HuH-7.5 (cell line): ENCODE data around the gene MARCHF3.
A peak's percentile ranks its signal among the peaks of the same experiment; 100 is the strongest.
"Not testable (repeated sequence)": the region's sequence is repeated elsewhere in the genome, so short reads cannot be mapped to it uniquely, and the experiment has no call there.

Experiments used
- DNase-seq: peaks from one replicate; pipeline ENCODE4 v3.0.0; 2011; ENCODE audit warnings: low spot score

The MARCHF3 gene, protein sequence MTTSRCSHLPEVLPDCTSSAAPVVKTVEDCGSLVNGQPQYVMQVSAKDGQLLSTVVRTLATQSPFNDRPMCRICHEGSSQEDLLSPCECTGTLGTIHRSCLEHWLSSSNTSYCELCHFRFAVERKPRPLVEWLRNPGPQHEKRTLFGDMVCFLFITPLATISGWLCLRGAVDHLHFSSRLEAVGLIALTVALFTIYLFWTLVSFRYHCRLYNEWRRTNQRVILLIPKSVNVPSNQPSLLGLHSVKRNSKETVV

GRCh38 chr5:127030259-127031146, at the start of gene MARCHF3:
Gene MARCHF3 (minus strand): TSS chr5:127030558. CDS start chr5:126918171, 112,387 bp downstream.
- DNase-seq: peak; percentile 69

- no peak for DNase-seq
These were observed 49.7 kb upstream of the MARCHF3 start for GRCh38 chr5:127079994-127080491.

- DNase-seq: no peak
These were observed 47.0 kb upstream of the MARCHF3 start for GRCh38 chr5:127077366-127077765.

DNA sequence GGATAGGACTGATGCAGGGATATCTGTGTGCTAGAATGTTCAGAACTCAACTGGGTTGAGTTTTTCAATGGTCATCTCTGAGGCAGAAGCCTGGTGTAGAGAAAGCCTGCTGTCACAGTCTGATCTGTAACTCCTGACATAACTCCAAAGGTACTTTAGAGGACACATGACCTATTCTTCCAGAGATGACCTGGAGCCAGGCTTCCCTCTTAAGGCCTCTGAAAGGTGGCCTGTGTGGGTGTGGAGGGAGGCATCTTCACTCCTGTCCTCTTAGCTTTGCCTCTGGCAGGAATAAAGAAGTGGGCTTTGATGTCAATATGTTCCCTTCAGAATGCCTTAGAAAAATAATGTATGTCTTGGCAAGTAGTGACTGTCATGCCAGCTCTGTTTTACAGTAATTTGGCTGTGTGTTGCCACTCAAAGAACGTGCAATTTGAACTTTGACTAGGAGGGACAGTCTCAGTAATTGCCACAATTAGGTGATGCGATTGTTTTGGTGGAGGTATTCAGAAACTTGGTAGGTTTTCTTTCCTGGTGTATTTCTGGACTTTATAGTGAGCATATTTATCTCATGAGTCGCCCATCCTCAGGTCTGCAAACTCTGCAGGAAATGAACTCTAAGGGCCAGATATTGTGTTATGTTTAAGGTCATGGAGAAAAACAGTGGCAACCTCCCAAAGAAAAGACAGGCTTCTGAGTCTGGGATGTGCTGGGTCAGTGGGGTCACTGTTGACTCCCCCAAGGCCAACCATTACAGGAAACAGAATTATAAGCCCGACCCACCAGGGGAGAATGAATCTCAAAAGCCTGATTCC, 46.2 kb upstream of the MARCHF3 start:
- DNase-seq: no peak

GRCh38 chr5:127074466-127074865, 44.1 kb upstream of the MARCHF3 start:
- DNase-seq: no peak

DNA sequence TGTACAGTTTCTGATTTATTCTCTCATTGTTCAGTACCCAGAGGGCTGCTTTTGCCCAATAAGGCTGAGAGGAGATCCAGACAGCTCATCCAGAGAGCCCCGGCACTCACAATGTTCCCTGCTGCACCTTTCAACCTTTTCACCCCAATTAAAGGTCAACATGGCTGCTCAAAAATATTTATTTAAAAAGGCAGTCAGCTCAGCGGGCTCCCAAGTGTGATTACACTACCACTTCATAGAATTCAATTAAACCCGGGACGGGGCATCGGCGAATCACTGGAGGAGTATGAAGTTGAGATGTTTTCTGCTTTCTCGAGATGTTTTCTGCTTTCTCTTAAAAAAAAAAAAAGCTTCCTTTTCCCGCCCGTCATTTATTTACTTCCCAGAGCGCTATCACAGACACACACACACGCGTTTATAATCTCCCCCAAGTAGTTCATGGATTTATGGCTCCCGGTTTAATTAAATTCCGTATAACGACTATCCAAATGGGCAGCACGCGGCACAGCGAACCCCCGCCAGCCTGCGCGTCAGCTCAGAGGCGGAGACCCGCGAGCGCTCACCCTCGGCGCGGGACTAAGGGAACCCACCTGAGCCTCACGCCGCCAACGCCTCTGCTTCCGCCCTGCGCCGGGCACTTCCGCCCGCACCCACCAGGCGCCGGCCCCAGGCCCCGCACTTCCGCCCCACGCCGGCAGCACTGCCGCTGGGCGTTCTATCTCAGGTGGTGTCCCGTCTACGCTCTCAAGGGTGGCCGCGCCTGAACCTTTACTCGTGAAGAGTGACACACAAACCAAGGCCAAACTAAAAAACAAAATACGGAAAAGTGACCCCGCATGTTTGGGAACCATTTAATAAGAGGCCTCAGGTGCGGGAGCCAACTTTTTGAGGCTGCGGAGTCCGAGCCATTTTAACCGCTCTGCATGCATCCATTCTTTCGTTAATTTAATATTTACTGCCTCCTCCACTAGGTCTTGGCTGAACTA, 42.8 kb upstream of the MARCHF3 start, which contains the start of gene C5orf63:
Gene C5orf63, minus strand, starts transcription at position 642 of the 986 bp plus-strand sequence. CDS start 14,507 bp downstream, outside the sequence.
- peak; percentile 55 for DNase-seq

- no peak for DNase-seq
These were observed 39.9 kb upstream of the MARCHF3 start for GRCh38 chr5:127070243-127070642.

DNA sequence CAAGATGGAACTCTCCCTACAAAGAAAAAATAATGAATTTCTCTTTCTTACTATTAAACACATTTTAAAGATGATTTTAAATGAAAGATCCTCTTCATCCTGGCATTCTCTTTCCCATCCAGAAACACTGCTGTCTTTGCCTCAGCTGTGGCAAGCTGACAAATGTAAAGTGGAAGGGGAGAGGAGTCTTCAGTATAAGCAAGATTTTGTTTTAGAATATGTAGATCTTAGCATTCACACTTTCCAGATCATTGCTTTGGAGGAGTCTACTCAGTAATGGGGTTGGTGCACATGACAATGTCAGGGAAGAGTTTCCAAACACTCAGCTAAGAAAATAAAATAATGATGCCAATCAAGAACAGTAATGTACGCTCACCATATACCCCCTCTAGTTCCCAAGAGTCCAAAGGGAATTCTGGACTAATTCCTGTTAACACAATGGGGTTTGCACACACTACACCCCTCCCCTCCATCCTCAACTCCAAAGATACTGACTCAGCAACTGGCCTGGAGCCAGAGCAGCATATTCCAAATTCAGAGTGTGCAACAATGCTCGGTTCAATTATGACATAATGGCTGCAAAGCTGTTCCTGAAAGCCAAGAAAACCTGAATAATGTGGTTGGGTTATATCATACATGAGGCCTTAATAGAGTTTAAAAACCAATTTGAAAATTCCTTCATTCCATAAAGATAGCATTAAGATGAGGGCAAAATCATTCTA, 38.3 kb upstream of the MARCHF3 start:
- DNase-seq: no peak

DNA sequence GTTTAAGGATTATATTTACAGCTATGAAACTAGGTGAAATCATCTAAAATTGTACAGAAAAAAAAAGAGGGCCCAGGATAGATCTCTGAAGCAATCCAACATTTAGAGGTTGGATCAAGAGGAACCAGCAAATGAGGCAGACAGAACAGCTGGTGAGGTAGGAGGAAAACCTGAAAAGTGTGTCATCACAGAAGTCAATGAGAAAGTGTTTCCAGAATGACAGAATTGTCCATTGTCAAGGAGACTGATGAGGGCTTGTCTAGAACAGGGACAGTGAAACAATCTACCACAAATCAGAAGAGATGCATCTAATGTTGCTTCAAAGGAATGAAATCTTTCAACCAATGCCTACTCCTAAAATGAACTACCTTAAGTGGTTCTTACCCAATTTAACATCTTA, 36.4 kb upstream of the MARCHF3 start:
- no peak for DNase-seq

DNA sequence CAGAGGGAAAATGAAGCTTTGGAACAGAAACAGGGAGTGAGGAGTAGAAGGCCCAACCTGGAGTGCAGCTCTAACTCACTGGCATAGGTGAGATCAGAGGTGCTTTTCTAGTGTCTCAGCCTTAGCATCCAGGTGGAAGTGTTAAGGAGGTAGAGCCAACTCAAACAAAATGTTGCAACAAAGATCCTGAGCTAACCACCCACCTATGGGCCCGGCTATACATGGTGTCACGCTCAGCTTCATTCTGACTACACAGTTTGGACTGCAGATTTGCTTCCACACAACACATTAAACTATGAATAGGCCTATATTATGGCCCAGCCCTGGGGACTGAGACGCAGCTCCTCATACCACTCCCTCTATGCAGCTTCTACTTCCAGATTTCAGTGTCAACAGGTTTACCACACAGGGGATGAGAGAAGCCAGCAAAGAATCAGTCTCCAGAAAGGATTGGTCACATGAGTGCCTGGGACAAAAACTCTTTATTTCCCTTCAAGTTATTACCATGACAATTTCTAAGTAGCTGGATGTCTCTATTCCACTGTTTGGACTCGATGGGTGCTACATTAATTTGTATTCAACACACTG, 34.0 kb upstream of the MARCHF3 start:
- DNase-seq: no peak

DNA sequence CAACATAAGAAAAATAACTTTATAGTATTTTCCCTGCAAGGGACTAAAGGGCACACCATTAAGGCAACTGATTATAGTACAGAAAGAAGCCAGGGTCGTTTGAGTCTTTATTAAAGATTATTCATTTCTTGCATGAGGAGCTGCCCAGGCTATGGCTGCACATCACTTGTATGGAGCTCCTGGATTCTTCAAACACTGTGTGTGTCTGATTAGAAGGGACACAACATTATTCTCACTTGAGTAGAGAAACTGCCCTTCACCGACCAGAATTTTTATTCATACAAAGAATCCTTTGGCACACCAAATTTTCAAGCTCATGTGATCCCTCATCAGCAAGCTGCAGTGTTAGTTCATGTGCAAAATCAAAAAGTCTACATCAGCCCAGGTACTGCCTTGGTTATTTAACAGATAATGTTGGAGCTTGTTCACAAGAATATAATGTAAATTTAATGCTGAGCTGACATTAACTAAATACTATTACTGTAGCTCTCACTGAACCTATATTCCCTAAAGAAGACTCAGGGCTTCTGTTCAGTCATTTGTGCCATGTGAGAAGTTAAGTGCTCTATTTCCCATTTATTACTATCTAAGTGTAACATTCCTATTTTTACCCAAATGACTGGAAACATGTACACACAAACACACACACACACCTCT, 33.0 kb upstream of the MARCHF3 start:
- no peak for DNase-seq

DNA sequence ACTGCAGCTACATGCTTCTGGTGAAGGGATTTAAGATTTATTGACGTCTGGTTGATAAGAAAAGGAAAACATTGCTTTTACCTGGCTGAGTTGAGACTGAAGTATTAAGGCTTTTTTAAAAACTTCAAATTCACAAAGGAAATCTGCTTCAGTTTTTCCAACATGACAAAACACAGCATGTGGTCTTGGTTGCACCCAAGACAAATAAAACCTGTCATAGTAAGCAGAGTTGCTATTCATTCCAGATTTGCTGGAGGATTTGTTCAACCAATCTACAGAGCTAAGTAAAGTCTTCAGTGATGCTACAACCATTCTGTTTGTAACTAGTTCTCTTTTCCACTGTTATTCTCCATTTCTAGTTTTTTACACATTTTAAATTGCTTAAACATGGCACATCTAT, 31.6 kb upstream of the MARCHF3 start:
- DNase-seq: no peak

DNA sequence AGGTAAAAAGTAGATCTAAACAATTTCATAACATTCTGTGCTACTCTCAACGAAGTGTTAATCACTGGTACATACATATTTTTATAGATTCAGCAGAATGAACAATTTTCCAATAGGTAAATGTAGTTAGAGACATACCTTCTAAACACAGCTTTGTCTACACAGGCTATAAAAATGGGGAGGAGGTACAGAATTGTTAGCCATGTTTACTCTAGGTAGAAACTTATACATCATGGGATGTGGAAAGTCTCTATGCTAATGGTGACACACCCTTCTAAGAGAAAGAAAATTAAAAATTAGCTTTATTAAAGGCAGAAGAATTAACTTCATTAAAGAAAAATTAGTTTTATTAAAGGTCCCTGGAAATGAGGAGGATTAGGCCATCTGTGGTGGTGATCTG, 31.2 kb upstream of the MARCHF3 start:
- no peak for DNase-seq

DNA sequence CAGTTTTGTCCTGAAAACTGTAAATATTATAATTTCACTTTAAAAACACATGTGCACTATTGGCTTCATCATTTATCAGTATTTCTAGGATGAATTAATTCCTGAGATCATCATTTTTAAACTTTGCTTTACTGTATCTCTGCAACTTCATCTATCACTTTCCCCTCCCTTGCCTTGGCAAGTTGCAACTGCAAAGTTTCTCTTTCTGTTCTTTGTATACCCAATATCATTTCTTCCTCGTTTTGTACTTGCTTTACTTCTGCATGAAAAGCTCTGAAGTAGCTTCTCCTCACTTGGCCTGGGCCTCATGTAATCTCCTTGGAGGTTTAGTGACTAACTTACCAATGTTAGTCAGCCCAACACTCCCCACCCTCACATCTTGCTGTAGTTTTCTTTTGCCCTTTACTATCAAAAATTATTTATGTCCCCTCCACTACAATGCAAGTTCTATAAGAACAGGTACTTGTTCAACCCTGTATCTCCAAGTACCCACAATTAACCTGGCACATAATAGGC, 30.2 kb upstream of the MARCHF3 start:
- no peak for DNase-seq

DNA sequence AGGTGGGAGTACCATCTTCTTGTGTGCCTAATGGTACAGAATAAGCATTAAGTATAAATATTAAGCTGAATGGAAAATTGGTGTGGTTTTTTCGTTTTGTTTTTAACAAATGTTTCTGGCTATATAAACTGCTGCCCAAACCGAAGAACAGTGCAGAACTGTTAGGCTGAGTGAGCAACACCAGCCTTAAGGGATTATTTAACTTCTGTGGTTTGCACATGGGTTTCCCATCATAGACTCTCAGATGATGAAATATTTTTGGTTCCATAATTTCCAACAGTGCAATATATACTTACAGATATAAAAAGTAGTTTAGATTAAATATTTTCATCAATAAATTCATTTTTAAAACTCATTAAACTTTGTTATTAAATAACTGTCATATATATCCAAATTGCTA, 26.5 kb upstream of the MARCHF3 start:
- no peak for DNase-seq

- no peak for DNase-seq
These were observed 25.7 kb upstream of the MARCHF3 start for GRCh38 chr5:127055880-127056653.

DNA sequence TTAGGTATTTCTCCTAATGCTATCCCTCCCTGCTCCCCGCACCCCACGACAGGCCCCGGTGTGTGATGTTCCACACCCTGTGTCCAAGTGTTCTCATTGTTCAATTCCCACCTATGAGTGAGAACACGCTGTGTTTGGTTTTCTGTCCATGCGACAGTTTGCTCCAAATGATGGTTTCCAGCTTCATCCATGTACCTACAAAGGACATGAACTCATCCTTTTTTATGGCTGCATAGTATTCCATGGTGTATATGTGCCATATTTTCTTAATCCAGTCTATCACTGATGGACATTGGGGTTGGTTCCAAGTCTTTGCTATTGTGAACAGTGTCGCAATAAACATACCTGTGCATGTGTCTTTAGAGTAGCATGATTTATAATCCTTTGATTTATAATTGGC, 23.2 kb upstream of the MARCHF3 start:
- DNase-seq: not testable (repeated sequence)

GRCh38 chr5:127053049-127053448, 22.7 kb upstream of the MARCHF3 start:
- no peak for DNase-seq
